Measurements from ENCODE around the gene TANC1. TPM values are rescaled to one million over a fixed set of nuclear protein-coding genes. Genes with fewer than 3 reads are reported as not detected.

The TANC1 gene
- total RNA-seq, 6 experiments from 2014 or later, result 4.0 to 12.7 (median 11.3) TPM

DNA sequence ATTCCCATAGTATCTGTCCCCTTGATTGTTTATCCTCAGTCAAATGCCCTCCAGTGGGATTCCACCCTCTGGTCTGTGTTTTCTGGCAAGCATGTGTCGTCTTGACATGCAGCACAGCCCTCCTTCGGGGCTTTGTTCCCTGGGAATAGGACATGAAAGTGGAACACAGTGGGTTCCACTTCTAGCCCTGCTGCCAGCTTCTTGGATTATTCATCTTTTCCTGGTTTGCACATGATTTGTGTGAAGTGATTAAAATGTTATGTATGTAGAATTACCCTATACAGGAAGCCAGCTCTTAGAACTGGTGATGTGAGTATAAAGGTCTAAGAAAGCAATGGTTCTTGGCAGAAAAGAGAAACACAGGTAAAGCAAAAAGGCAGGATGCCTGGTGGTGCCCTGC lies 142.3 kb downstream of the TANC1 start:
- WGBS (ENCODE audit: insufficient coverage, low coverage, low lambda C conversion rate, missing lambda C conversion rate), result 87% methylated on average over 2 of the region's 2 CpGs
- TF ChIP-seq, protein P1, sequence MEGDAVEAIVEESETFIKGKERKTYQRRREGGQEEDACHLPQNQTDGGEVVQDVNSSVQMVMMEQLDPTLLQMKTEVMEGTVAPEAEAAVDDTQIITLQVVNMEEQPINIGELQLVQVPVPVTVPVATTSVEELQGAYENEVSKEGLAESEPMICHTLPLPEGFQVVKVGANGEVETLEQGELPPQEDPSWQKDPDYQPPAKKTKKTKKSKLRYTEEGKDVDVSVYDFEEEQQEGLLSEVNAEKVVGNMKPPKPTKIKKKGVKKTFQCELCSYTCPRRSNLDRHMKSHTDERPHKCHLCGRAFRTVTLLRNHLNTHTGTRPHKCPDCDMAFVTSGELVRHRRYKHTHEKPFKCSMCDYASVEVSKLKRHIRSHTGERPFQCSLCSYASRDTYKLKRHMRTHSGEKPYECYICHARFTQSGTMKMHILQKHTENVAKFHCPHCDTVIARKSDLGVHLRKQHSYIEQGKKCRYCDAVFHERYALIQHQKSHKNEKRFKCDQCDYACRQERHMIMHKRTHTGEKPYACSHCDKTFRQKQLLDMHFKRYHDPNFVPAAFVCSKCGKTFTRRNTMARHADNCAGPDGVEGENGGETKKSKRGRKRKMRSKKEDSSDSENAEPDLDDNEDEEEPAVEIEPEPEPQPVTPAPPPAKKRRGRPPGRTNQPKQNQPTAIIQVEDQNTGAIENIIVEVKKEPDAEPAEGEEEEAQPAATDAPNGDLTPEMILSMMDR (IDR thresholded peaks at IDR 0.05), result no peak
- TF ChIP-seq POLR2A (IDR thresholded peaks at IDR 0.05), result no peak
- intact Hi-C loops (cut with DNase I), result loop anchor here in 1 of 2 donors (5.0 kb wide), 1 partner anchor 208 kb away; no protein-coding TSS in a partner anchor
- no peak for DNase-seq
- no peak for ATAC-seq
- Histone ChIP-seq H3K9me3 (no peaks in the 10 kb centered on the region), H3K27me3 (no peaks in the 10 kb centered on the region), H3K4me1 (no peaks in the 10 kb centered on the region), H3K27ac (no peak overlapping the region), H3K4me3 (no peak overlapping the region), H3K36me3 (no peaks in the 10 kb centered on the region)

DNA sequence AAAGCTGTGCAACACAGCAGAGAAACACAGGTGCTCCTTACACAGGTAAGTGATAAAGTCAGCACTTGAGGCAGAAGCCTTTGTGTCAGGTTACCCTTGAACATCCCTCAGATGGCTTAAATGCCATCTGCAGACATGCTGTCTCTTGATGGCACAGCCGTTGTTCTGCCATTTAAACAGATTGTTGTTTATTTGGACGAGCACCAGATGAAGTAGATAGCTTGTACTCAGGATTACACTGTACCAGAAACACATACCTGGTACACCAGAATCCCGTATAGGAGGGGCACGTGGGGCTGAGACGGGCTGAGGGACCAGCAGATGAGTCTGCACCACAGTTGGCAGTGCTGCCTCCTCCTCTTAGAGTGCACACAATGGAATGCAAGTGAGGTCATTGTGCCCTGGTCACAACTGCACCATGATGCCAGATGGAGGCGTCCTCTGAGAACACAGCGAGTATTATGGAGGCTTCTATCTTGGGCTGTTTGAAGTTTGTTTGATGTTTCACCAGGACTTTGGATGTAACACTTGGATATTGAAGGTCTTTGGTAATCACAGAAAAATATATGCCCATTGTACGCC lies 143.0 kb downstream of the TANC1 start:
- Histone ChIP-seq H3K9me3 (no peaks in the 10 kb centered on the region), H3K27me3 (no peaks in the 10 kb centered on the region), H3K27ac (no peak overlapping the region), H3K36me3 (no peaks in the 10 kb centered on the region), H3K4me1 (no peaks in the 10 kb centered on the region), H3K4me3 (no peak overlapping the region)
- intact Hi-C loops (cut with DNase I), result loop anchor here in 1 of 2 donors (5.0 kb wide), 1 partner anchor 209 kb away; no protein-coding TSS in a partner anchor
- ATAC-seq (peak in 1 of 4 donors; percentile 38), DNase-seq (no peak)
- 81% methylated on average over 5 of the region's 8 CpGs for WGBS (ENCODE audit: insufficient coverage, low coverage, low lambda C conversion rate, missing lambda C conversion rate)
- TF ChIP-seq, protein P1 (IDR thresholded peaks at IDR 0.05), result no peak
- TF ChIP-seq POLR2A (IDR thresholded peaks at IDR 0.05), result no peak

DNA sequence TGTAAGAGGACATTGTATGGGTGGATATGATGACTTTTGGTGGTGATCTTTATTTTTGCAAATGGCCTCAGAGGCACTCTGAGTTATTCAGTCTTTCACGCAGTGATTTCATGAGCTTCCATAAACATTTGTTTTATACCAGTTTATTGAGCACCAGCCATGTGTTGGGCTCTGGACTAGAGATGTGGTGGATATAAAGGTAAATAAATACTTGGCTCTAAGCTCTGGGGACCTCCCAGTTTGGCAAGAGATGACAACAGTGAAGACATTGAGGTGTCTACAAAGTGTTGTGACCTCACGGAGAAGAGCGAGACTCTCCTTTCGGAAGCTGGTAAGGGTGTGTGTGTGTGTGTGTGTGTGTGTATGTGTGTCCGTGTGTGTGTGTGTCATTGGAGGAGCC lies 146.4 kb downstream of the TANC1 start:
- no peak overlapping the region for H3K27ac ChIP-seq
- H3K4me3 ChIP-seq, result no peak overlapping the region
- H3K27me3 ChIP-seq, result no peaks in the 10 kb centered on the region
- ATAC-seq, result peak in 1 of 4 donors; percentile 21
- WGBS (ENCODE audit: insufficient coverage, low coverage, low lambda C conversion rate, missing lambda C conversion rate), result 69% methylated on average over 4 of the region's 5 CpGs
- DNase-seq, result no peak
- H3K9me3 ChIP-seq, result no peaks in the 10 kb centered on the region
- no peak for TF ChIP-seq POLR2A (IDR thresholded peaks at IDR 0.05)
- TF ChIP-seq, protein P1 (IDR thresholded peaks at IDR 0.05), result no peak
- no peaks in the 10 kb centered on the region for H3K36me3 ChIP-seq
- H3K4me1 ChIP-seq, result no peaks in the 10 kb centered on the region
- intact Hi-C loops (cut with DNase I), result loop anchor here in 1 of 2 donors (5.0 kb wide), 1 partner anchor 213 kb away; no protein-coding TSS in a partner anchor

DNA sequence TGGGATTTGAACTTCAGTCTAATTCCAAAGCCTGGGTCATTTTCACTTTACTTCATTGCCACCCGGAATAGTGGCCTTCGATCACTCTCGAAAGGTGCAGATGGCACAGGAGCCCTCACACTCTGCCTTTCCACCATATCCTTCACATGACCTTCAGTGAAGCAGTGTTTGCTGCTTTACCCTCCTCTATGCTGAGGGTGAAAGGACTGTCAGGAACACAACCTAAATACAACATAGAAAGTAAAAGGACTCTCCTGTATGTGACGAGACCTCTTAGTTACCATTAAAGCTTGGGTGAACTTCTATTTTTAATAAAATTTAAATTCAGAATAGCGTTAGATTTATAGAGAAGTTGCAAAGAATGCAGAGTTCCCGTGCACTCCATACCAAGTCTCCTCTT lies 148.5 kb downstream of the TANC1 start:
- no peak for DNase-seq
- no peak for ATAC-seq
- H3K36me3 ChIP-seq, result no peaks in the 10 kb centered on the region
- 98% methylated on average over 6 of the region's 6 CpGs for WGBS (ENCODE audit: insufficient coverage, low coverage, low lambda C conversion rate, missing lambda C conversion rate)
- no peak overlapping the region for H3K27ac ChIP-seq
- TF ChIP-seq POLR2A (IDR thresholded peaks at IDR 0.05), result no peak
- TF ChIP-seq, protein P1 (IDR thresholded peaks at IDR 0.05), result no peak
- no peak overlapping the region for H3K4me3 ChIP-seq
- no peaks in the 10 kb centered on the region for H3K27me3 ChIP-seq
- H3K9me3 ChIP-seq, result no peaks in the 10 kb centered on the region
- intact Hi-C loops (cut with DNase I), result no loop called here
- H3K4me1 ChIP-seq, result no peaks in the 10 kb centered on the region

Data from right lobe of liver (tissue), 6 donors.